ENCODE data around the gene RASA3.

Gene RASA3

GRCh38 chr13:114067886-114068651 is 64.4 kb downstream of the RASA3 start:
- no peak for DNase-seq (ENCODE audit: extremely low read depth, low read depth)

GRCh38 chr13:114067381-114067885 is 65.0 kb downstream of the RASA3 start:
- TF ChIP-seq, protein P1, sequence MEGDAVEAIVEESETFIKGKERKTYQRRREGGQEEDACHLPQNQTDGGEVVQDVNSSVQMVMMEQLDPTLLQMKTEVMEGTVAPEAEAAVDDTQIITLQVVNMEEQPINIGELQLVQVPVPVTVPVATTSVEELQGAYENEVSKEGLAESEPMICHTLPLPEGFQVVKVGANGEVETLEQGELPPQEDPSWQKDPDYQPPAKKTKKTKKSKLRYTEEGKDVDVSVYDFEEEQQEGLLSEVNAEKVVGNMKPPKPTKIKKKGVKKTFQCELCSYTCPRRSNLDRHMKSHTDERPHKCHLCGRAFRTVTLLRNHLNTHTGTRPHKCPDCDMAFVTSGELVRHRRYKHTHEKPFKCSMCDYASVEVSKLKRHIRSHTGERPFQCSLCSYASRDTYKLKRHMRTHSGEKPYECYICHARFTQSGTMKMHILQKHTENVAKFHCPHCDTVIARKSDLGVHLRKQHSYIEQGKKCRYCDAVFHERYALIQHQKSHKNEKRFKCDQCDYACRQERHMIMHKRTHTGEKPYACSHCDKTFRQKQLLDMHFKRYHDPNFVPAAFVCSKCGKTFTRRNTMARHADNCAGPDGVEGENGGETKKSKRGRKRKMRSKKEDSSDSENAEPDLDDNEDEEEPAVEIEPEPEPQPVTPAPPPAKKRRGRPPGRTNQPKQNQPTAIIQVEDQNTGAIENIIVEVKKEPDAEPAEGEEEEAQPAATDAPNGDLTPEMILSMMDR (IDR thresholded peaks at IDR 0.05; ENCODE audit: low read depth, low read length, missing control alignments), result no peak
- peak; percentile 80 for DNase-seq (ENCODE audit: extremely low read depth, low read depth)
- no peak overlapping the region for H3K4me3 ChIP-seq (replicated peaks; ENCODE audit: low read depth, low read length)

More at GRCh38 chr13:114067886-114068651, 64.4 kb downstream of the RASA3 start:
- no peak overlapping the region for H3K4me3 ChIP-seq (replicated peaks; ENCODE audit: low read depth, low read length)
- TF ChIP-seq, protein P1 (IDR thresholded peaks at IDR 0.05; ENCODE audit: low read depth, low read length, missing control alignments), result no peak

GRCh38 chr13:114066956-114067355 is 65.5 kb downstream of the RASA3 start:
- TF ChIP-seq, protein P1 (IDR thresholded peaks at IDR 0.05; ENCODE audit: low read depth, low read length, missing control alignments), result no peak
- no peak for DNase-seq (ENCODE audit: extremely low read depth, low read depth)
- H3K4me3 ChIP-seq (replicated peaks; ENCODE audit: low read depth, low read length), result no peak overlapping the region

DNA sequence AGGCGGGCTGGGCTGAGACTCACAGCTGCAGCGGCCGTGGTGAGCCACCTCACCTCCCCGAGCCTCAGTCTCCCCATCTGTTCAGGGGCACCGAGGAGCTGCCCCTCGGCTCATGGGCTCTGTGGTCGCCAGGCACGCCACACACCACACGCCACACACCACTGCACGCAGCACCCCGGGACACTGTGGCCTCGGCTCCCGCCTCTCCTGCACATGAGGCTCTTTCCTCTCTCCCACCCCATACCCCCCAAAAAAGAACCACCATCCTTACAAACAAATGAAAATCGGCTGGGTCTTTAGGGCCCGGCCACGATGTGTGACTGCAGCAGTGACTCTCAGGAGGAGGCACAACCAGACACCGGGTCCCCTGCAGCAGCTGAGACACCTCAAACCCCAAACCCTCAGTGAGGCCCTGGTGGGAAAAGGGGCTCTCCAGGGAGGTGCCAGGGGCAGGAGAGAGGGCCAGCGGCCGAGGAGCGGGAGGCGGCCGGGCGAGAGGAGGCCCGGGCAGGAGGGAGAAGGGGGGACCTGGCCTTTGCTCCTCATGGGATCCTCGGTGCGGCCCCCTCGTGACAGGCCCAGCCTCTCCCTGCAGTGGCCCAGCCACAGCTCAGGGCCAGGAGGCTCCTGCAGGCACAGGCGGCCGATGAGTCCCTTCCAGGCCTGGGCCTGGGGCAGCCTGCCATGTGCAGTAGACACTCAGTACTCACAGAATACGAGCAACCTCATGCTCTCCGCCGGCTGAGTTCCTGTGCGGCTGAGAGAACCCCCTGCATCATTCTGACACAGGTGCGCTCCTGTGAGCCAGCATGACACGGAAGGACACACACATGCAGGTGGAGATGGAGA is 66.3 kb downstream of the RASA3 start:
- H3K4me3 ChIP-seq (replicated peaks; ENCODE audit: low read depth, low read length), result peak overlapping the region; percentile 28
- DNase-seq (ENCODE audit: extremely low read depth, low read depth), result no peak
- TF ChIP-seq, protein P1 (IDR thresholded peaks at IDR 0.05; ENCODE audit: low read depth, low read length, missing control alignments), result no peak

DNA sequence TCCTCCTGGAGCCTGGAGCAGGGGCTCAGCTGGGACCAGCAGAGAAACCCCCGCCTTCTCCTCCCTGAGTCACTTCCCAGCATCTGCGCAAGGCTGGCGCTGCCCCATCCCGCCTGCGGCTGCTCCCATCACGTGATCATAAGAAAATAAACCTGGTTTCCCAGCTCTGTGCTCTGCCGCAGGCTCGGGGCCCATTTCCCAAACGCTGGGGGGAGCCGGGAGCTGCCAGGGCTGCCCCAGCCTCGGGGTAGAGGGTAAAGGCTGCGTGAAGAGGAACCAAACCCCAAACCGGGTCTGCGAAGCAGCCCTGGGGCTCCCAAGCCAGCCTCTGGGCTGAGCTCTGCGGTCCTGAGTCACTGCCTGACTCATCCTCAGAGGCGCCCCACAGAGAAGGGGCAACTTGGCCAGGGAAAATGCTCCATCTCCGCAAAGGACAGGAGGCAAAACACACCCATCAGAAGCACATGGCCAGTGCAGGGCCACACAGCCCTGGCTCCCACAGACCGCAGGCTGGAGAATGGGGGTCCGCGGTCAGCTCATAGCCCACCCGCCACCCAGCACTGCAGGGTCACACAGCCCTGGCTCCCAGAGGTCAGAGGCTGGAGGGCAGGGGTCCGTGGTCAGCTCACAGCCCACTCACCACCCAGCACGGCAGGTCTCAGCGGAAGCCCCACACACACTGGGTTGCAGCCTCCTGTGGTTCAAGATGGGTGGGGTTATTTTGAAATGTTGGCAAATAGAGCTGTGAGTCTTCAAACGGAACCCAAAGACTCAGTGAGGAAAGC is 67.1 kb downstream of the RASA3 start:
- DNase-seq (ENCODE audit: extremely low read depth, low read depth), result peak; percentile 94
- peak overlapping the region; percentile 43 for H3K4me3 ChIP-seq (replicated peaks; ENCODE audit: low read depth, low read length)
- TF ChIP-seq, protein P1 (IDR thresholded peaks at IDR 0.05; ENCODE audit: low read depth, low read length, missing control alignments), result no peak

DNA sequence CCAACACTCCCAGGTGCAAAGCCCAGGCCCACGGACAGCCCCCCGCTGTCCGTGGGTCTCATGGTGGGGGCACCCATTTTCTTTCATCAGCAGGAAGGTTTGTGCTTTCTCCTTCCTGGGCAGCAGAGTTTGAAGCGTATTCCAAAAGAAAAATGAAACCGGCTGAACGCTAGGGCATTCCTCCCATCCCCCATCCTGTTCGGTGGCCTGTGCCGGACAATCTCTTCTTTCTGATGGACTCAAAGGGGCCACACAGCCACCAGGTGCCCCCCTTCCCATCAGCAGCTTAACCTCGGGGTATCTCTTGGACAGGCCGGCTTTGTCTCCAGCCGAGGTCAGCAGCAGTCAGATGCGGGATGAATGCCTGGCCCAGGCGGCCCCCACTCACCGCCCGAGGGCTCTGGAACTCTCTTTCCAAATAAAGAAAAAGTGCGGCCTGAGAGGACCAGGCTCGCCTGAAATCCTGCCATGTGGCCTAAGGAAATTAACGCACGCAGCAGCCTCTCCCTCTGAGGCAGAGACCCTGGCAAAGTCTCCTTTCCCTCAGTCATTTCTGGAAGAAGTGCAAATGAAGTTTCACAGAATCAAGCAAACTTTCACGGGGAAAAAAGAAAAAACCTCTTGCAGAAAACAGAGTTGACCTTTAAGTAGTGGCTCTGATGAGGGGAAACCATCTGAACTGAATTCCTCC is 67.8 kb downstream of the RASA3 start:
- TF ChIP-seq, protein P1 (IDR thresholded peaks at IDR 0.05; ENCODE audit: low read depth, low read length, missing control alignments), result no peak
- H3K4me3 ChIP-seq (replicated peaks; ENCODE audit: low read depth, low read length), result peak overlapping the region; percentile 43
- peak; percentile 15 for DNase-seq (ENCODE audit: extremely low read depth, low read depth)
